Bone marrow (tissue), 2 donors: Measurements from ENCODE around the gene NCAPG2.
"Not testable (repeated sequence)": the region's sequence is repeated elsewhere in the genome, so short reads cannot be mapped to it uniquely, and the experiment has no call there.

Experiments
- DNase-seq, 2 donors: peaks; one replicate each; lab custom pipeline; 2025; lab: John Stamatoyannopoulos, UW

The NCAPG2 gene

DNA sequence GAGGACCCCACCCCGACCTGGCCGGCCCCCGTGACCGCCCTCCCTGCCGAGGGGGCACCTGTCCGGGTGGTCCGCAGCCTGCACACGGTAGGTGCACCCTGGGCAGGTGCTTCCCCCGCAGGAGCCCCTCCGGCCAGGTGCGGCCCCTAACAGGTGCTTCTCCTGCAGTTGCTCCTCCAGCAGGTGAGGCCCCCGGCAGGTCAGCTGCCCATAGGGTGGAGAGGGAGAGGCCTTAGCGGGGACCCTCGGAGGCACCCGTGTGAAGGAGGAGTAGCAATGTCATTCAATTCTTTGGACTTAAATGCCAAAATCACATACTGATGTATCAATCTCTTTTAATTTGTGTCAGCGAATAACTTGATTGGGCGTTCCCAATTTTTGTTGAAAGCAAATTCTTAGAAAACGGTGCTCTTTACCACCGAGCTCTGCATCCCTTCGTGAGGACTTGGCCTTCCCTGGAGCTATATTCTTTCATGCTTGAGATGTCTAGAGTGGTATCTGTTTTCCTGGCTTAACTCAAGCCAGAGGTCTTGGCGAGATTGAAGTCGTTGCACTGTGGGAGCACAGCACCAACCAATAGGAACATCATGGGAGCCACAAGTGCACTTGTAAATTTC, 738 bp upstream of the NCAPG2 start:
- no peak for DNase-seq

DNA sequence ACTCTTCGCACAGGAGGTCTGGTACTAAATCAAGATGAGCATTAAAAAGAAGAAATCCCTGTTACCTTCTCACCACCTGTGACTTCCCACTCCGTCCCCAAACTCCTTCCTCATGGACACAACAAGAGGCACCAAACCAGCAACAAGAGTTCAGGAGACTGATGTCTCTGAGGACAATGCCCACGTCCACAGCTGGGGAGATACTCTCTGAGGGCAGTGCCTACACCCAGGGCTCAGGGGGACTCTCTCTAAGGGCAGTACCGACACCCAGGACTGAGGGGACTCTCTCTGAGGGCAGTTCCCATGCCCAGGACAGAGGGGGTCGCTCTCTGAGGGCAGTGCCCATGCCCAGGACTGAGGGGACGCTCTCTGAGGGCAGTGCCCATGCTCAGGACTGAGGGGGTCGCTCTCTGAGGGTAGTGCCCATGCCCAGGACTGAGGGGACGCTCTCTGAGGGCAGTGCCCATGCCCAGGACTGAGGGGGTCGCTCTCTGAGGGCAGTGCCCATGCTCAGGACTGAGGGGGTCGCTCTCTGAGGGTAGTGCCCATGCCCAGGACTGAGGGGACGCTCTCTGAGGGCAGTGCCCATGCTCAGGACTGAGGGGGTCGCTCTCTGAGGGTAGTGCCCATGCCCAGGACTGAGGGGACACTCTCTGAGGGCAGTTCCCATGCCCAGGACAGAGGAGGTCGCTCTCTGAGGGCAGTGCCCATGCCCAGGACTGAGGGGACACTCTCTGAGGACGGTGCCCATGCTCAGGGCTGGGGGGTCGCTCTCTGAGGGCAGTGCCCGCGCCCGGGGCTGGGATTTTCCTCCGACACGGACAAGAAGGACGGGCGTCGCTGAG, 703 bp downstream of the NCAPG2 start:
- DNase-seq = not testable (repeated sequence)

DNA sequence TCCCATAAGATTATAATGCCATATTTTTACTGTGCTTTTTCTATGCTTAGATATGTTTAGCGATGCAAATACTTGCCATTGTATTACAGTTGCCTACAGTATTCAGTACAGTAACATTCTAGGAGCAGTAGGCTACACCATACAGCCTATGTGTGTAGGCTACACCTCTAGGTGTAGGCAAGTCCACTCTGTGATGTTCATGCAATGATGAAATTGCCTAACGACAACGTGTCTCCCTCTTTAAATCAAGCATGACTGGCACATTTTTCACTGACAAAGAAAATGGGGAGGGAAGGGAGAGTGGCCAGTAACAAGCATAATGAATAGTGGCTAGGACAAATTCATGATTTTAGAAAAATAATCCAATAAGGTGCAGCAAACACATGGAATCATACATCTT, 1.7 kb downstream of the NCAPG2 start:
- no peak for DNase-seq

DNA sequence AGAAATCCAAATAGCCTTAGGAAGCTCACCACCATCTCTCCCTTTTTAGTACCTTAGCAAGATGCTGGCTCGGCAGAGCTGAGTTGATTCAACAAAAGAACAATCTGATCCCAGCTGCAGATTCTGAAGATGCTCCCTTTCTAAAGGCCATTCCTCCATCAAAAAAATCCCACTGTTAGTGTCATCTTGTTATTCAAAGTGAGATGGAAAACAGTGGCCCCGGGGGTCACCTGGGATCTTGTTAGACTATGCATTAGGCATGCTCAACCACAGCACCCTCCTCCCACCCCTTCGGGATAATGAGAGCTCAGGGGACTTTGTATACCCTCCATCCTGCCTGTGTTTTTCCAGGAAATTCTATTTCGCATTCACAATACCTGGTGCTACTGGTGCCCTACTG, 2.4 kb downstream of the NCAPG2 start:
- no peak for DNase-seq

DNA sequence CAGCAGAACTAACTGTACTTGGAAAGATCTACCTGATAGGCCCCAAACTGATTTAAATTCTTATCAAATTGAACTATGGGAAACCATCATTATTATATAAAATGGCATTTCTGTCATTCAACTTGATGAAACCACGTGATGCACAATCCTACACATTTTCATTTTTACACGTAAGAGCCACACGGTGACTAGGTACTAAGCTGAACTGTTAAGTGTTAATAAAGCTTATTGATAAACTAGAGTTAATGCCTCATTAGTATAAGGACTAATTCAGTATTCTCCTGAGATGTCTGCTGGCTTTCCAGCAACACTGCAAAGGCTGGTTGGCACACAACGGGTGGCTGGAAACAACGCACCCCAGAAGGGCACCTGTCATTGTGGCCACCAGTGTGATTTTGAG, 4.6 kb downstream of the NCAPG2 start:
- DNase-seq = no peak

DNA sequence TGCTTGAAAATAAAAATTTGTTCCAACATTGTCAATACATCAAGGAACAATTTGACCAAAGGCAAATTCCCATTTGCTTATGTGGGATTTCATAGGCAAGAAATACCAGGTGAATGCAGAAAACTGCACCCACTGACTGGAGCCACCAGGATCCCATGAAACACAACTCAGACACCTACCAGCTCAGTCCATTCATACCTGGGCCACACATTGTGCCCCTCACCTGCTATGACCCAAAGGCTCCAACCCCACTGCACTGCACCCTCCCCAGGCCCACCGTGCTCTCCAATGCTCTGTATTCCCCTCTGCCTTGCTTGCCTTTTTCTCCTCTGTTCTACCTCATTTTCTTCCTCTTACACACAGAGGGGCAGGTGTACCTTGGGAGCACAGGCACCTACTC, 5.3 kb downstream of the NCAPG2 start:
- DNase-seq = no peak

DNA sequence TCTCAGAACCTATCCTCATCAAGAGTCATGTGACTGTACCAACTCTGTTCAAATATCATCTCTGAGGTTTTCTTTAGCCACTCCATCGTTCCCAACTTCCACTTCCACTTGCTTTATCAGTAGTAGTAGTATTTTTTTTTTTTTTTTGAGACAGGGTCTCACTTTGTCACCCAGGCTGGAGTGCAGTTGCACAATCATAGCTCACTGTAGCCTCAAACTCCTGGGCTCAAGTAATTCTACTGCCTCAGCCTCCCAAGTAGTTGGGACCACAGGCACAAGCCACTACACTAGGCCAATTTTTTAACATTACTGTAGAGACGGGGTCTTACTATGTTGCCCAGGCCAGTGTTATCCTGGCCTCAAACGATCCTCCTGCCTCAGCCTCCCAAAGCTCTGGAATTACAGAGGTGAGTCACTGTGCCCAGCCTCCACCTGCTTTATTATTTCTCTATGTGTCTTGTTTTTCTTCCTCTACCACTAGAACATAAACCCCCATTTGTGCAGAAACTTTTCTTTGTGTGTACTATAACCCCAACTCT, 5.9 kb downstream of the NCAPG2 start:
- no peak for DNase-seq

DNA sequence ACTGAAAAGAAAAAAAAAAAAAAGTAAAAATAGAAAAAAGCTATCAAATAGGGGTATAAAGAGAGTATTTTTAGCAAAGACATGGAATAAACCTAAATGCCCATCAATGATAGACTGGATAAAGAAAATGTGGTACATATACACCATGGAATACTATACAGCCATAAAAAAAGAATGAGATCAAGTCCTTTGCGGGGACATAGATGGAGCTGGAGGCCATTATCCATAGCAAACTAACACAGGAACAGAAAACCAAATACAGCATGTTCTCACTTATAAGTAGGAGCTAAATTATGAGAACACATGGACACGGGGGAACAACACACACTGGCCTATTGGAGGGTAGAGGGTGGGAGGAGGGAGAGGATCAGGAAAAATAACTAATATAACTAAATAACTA, 7.0 kb downstream of the NCAPG2 start:
- not testable (repeated sequence) for DNase-seq

DNA sequence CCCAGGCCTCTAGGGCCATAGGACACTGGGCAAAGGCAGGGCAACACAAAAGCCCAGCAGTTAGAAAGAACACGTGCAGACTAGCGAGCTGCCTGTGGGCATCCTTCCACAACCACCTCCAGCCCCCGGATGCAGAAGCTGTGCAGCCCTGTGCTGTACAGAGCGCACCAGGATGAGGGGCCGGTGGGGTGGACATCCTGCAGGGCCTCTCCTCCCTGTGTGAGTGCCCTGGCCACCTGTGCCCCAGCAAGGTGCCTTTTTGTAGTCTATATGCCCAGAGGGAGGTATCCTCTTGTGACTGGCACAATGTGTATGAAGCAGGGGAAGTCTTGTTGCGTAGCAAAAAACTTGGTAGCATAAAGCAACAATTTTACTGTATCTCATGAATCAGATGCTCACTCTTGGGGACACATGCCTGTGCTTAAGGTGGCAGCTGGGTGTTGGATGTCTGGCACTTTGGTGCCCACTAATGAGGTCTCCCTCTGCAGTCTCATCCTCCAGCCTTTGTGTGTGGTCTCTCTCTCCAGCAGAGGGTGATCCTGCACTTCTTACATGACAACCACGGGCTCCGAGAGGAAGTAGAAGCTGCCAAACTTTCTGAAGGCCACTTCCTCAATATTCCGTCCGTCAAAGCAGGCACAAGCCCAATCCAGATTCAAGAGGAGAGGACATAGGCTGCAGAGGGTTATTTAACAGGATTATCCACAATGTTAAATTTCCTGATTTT, 8.7 kb downstream of the NCAPG2 start:
- DNase-seq = peak; percentile 6 to 91

DNA sequence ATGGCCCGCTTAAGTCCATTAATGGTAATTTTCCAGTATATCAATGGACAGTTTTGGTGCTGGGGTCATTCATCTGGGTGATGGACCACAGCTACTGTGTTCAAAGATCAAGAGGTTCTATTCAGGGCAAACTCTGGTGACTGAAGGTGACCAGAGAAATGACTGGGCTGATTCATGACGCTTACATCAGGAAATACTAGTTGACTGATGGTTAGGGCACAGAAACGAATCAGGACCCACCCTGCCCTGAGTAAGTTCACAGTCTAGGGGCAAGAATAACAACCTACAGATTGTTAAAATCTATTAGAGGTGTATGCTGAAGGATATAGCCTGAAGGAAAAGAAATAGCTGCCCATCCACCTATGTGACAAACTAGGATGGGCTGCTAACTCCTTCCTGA, 9.5 kb downstream of the NCAPG2 start:
- no peak for DNase-seq

DNA sequence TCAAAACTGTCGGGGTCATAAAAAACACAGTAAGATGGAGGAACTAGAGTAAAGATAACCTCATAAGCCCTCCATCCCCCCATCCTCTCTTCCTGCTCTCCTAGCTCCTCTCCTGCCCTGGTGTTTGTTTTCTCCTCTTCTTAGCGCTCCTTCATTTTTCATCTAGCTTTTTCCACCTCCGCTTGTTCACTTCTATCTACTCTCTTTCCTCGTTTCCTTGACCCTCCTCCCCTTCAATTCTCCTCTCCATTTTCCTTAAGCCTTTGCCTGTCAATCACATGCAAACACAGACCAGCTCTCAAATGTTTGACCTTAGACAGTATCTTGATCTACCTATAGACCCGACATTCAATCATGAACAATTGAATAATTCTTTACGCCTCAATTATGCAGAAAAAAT, 10.0 kb downstream of the NCAPG2 start:
- DNase-seq = no peak

DNA sequence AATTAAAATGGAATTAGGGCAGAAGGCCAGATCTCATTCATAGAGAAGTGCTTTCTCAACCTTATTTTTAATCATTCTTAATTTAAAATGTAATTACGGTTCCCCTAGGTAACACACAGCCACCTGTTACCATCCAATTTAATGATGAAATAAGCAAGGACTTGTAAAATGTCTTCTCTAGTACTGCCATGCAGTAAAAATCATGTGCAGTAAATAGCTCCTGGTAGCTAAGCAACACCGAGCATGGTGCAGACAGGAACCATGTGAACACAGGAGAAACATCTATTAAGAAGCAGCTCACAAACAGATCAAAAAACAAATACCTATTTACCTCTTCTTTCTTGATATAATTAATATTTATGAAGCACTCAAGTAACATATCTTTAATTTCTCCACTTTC, 15.1 kb downstream of the NCAPG2 start:
- DNase-seq = no peak

DNA sequence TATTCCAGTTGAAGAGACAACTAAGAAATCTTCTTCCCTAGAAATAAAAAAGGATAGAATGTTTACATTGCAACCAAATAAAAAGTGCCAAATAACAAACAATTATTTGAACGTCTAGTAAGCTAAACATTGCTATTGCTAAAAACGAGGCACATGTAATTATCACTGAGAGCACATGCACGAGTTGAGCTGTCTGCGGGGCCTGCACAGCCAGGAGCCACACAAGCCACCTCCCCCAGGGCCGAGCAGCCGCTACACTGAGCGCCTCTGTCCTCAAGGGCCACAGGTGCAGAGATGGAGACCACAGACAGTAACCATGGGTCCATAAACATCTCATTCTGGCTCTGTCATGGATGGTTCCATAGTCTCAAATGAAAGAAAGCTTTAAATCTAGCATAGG, 17.2 kb downstream of the NCAPG2 start:
- no peak for DNase-seq

DNA sequence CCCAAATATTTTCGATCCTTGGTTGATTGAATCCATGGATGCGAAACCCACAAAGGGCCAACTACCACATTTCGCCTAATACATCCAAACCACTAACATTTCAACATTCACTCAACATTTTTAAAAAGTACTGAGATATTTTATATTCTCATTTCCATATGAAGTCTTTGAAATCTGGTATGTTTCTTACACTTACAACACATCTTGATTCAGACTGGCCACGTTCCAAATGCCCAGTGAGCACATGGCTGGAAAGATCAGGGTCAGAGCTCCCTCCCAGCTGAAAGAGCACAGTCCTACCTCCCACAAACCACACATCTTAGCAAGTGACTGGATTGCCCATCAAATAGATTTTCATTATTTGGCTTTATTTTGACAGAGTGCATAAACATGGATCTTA, 18.9 kb downstream of the NCAPG2 start:
- DNase-seq = no peak

DNA sequence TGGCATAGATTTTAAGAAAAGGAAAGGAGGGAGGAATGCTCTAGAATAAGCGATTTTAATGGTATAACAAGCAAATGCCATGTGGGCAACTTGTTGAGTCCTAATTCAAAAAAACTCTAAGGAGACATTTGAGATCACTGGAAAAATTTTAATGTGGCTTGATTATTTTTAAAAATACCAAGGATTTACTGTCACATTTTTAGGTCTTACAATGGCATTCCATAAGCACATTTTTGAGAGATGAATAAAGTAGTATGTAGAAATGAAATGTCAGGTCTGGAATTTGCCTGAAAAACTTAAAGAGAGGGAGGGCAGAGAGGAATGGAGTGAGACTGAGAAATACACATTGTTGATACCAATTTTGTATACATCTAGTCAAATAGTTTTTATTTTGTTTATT, 20.3 kb downstream of the NCAPG2 start:
- no peak for DNase-seq

DNA sequence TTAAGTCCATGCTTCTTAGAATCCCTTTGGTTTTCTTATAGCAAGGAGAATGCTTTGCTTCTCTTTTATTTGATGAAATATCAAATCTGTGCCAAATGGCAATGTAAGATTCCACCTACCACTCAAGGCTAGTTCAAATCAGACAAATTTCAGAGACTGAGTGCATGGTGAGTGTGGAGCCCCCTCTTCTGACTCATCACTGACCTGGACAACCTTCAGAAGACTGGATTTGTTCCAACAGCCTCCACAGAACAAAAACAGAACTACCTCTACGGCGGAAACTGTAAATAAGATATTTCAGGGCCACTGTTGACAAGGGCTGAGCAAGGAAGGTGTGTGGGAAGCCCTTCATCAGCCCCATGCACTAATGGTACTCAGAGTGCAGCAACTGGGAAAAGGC, 21.1 kb downstream of the NCAPG2 start:
- DNase-seq = no peak

DNA sequence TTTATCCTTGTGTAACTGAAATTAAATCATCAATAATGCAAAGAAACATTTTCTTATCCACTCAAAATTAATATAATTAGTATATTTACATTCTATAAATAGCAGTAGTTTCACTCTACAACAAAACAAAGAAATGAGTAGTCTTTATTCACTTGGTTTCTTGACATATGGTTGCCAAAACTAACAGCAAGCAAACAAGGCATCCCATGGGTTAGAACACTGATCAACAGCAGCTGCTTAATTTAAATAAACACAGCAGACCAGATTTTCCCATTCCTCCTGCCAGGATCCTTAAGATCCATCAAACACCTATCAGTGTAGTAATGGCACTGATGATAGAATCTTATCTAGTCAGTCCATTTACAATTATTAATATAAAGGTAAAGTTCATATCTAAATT, 22.1 kb downstream of the NCAPG2 start:
- no peak for DNase-seq

DNA sequence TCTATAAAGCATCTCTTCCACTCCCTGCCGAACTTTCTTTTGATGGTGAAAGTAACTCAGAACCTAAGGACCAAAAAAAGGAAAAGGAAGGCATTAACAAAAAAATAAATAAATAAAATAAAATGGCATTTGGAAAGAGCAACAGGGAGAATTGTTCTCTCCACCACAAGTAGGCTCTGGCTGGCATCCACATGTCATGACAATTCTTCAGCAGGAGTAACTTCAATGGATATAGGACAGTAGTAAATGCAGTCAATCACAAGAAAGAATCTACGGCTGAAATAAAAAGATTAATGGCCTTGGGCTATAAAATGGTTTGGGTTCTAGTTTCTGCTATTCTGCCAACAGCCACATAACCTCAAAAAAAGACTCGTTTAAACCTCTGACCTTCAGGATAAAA, 23.9 kb downstream of the NCAPG2 start:
- DNase-seq = no peak

DNA sequence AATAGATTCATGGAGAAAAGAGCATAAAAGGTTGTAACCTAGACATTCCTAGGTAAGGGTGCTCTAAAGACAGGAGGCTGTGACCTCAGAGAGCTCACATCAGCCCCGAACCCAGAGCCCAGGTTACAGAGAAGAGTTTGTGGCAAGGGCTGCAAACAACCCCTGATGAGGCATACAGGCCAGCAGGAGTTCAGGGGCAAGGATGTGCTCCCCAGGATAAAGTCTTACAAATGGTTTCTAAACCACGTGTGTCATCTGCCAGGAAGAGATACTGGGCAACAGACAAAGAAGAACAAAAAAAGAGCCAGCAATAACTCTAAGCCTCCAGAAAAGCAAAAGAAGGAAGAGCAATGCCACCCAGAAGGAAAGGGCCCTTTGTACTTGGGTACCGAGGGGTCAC, 27.7 kb downstream of the NCAPG2 start:
- DNase-seq = no peak

DNA sequence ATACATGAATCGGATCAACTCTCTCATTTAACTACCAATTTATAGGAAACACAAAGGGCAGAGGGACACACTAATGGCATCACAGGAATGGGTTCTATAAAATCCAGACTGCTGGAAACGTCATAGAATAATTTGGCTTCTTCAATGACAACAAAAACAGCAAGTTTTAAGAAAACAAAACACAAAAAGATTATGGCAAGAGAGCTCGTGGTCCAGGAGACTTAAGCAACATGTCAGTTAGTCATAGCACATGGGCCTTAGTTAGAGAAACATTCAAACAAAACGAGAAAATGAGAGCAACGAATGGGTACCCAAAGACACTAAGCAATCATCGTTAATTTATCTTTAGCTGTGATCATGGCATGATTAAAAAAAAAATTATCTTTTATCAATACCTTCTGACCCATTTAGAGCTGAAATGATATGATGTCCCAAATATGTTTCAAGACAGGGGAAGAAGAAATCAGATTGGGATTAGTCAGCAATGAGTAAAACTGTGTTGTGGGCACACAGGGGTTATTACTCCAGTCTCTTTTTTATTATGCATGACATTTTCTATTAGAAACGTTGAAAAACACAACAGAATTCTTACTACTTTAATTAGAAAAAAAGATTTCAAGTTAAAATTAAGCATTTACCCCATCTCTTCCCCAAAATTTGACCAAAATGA, 28.3 kb downstream of the NCAPG2 start:
- DNase-seq = no peak

DNA sequence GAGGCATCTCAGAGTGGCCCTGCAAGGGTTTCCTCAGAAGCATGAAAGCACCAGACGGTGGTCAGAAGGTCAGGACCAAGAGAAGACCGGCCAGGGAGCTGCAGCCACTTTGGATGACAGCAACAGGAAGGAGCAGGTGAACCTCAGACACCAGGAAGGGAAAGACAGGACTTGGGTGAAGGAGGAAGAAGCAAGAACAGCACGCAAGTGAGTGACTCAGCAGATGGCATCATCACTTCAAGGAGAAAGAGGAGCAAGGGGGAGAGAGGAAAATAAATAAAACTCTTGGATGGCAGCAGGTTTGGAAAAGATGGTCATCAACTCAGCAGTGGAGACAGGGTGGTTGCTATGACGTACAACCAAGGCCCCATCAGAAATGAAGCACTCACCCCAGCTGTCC, 31.6 kb downstream of the NCAPG2 start:
- DNase-seq = no peak

DNA sequence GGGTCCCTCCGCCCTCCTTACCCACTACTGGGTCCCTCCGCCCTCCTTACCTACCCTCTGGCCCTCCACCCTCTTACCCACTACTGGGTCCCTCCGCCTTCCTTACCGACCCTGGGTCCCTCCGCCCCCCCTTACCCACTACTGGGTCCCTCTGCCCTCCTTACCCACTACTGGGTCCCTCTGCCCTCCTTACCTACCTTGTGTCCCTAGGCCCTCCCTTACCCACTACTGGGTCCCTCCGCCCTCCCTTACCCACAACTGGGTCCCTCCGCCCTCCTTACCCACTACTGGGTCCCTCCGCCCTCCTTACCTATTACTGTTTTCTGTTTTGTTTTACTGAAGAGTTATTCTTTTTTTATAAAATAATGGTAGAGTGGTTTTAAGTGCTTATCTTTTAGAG, 36.5 kb downstream of the NCAPG2 start:
- not testable (repeated sequence) for DNase-seq
